ENCODE measurements around the gene KPRP.

GRCh38 chr1:152760551-152761190 lies 2.8 kb downstream of the KPRP start:
- TF ChIP-seq POLR2A (IDR thresholded peaks at IDR 0.05), result no peak
- TF ChIP-seq CTCF (IDR thresholded peaks at IDR 0.05), result no peak
- TF ChIP-seq POLR2AphosphoS5 (IDR thresholded peaks at IDR 0.05), result no peak
